Memory B cell (primary cell): Measurements from ENCODE around the gene ITPKB.
A peak's percentile ranks its signal among the peaks of the same experiment; 100 is the strongest.

Experiments used
- ATAC-seq: fragments of 150-1000 bp; cut with Tn5 transposase; 2 replicates; pipeline ENCODE4 v1.10.0; 2021; ENCODE audit warnings: low read depth, mild to moderate bottlenecking, moderate library complexity
- DNase-seq, 2 donors: peaks; one replicate each; pipeline ENCODE4 v3.0.0; 2022; ENCODE audit warnings: low spot score in 2 of 2
- H3K27ac Mint-ChIP-seq: one replicate; pipeline ENCODE4 v1.8.0; 2022; ENCODE audit warnings: mild to moderate bottlenecking, moderate library complexity, mixed read lengths
- H3K27me3 Mint-ChIP-seq: one replicate; pipeline ENCODE4 v1.8.0; 2022; ENCODE audit warnings: mixed read lengths
- H3K36me3 Mint-ChIP-seq: one replicate; pipeline ENCODE4 v1.8.0; 2022; ENCODE audit warnings: mild to moderate bottlenecking, mixed read lengths
- H3K4me1 Mint-ChIP-seq: one replicate; pipeline ENCODE4 v1.8.0; 2022; ENCODE audit warnings: mixed read lengths
- H3K4me3 Mint-ChIP-seq: one replicate; pipeline ENCODE4 v1.8.0; 2022; ENCODE audit warnings: mild to moderate bottlenecking, moderate library complexity, mixed read lengths
- H3K9me3 Mint-ChIP-seq: one replicate; pipeline ENCODE4 v1.8.0; 2022; ENCODE audit warnings: mixed read lengths

The ITPKB gene

DNA sequence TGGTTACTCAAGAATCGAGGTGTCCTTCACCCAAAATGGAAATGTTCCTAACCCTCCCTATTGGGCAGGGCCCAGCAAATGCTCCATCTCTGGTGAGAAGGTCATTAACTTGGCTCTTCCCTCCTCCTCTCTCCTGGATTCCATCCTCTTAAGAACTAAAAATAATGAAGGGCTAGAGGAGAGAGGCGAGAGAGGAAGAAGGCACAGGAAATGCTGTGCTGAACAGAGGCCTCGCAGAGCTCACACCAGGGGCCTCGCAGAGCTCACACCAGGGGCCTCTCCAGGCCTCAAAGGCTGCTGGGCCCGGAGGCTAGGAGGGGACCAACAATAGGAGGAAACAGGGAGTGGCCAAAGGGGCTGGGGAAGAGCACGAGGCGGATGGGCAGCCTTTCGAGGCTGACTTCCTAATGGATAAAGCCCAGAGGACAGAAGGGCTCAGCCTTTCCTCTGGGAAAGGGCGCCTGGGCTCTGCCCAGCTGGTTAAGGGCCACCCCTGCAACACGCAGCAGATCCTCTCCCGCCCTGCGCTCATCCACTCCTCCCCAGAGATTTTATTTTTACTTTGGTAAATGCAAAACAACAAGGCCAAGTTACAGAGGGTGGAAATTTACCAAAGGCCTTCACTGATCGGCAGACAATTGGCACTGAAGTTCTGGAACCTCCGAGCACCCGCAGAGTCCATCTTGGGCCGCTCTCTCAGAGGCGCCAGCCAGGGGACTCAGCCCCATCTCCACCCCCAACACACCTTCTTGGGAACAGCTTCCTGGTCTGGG, 78.5 kb downstream of the ITPKB start:
- Mint-ChIP-seq H3K27ac (peak overlapping the region; percentile 97), H3K9me3 (no peaks in the 10 kb centered on the region), H3K27me3 (no peaks in the 10 kb centered on the region), H3K4me1 (peaks cover 61% of the 10 kb centered on the region), H3K36me3 (peaks cover 6% of the 10 kb centered on the region), H3K4me3 (peak overlapping the region; percentile 69)
- no peak for ATAC-seq
- DNase-seq = no peak

DNA sequence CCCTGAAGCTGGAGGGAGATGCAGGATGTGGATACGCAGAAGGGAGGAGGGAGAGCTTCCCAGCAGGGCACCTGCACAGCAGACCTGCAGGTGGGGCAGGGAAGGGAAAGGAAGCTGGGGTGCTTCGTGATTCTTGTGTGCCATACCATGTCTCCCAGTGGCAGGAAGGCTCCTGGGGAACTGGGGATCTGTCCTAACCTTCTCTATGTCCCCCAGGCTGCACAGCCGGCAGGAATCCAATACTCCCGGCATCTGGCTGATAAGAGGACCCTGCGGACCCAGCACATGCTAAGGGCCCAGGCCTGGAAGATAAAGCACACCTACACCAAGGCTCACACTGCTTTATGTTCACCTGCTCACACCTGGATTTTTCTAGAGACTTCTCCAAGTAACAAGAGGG, 79.4 kb downstream of the ITPKB start:
- Mint-ChIP-seq H3K27ac (peak overlapping the region; percentile 97), H3K9me3 (no peaks in the 10 kb centered on the region), H3K4me3 (no peak overlapping the region), H3K27me3 (no peaks in the 10 kb centered on the region), H3K4me1 (peaks cover 64% of the 10 kb centered on the region), H3K36me3 (peaks cover 2% of the 10 kb centered on the region)
- DNase-seq (no peak), ATAC-seq (no peak)

DNA sequence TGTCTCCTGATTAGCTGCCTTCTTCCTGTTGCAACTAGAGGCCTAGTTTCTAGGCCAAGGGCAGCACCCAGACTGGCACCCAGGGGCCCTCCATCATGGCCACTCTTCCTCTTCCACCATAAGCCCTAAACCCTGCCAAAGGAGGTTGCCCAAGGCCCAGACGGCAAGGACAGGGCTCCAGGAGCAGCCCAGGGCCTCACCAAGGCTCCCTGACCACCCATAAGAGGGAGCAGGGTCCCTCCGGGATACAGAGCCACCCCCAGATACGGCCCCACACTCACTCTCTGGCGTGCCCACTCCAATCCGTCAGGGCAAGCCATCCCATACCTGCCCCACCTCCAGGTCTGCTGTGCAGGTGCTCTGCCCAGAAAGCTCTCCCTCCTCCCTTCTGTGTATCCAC, 79.9 kb downstream of the ITPKB start:
- no peaks in the 10 kb centered on the region for H3K9me3 Mint-ChIP-seq
- peaks cover 64% of the 10 kb centered on the region for H3K4me1 Mint-ChIP-seq
- ATAC-seq (no peak), DNase-seq (no peak)
- peak overlapping the region; percentile 97 for H3K27ac Mint-ChIP-seq
- no peaks in the 10 kb centered on the region for H3K27me3 Mint-ChIP-seq
- H3K4me3 Mint-ChIP-seq = no peak overlapping the region
- peaks cover 2% of the 10 kb centered on the region for H3K36me3 Mint-ChIP-seq

DNA sequence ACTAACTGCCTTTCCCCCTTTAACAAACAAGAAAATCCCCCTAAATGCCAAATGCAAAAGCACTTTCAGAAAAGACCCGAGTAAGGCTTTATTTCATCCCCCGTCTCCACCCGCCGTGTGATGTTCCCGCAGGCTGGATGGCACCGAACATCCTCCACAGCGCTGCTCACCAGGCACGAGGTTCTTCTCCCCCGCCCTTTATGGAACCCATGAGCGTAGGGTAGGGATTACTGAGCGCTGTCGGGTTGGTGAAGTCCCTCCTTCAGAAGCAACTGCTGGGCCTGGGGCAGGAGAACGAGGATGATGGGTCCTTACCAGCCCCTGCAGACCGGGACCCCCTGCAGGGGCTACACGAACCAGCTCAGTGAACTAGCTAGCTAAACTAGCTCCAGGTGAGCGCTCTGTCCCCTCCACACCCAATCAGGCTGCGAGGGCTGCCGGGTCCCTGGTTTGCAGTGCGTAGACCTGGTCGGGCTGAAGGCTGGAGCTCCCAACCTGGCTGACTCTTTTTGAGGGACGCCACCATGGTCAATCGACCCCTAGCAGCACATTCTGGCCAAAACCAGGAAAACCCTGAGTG, 80.4 kb downstream of the ITPKB start:
- Mint-ChIP-seq H3K4me3 (no peak overlapping the region), H3K9me3 (no peaks in the 10 kb centered on the region), H3K36me3 (peaks cover 2% of the 10 kb centered on the region), H3K27ac (peak overlapping the region; percentile 97), H3K4me1 (peaks cover 64% of the 10 kb centered on the region), H3K27me3 (no peaks in the 10 kb centered on the region)
- no peak for DNase-seq
- ATAC-seq = no peak

DNA sequence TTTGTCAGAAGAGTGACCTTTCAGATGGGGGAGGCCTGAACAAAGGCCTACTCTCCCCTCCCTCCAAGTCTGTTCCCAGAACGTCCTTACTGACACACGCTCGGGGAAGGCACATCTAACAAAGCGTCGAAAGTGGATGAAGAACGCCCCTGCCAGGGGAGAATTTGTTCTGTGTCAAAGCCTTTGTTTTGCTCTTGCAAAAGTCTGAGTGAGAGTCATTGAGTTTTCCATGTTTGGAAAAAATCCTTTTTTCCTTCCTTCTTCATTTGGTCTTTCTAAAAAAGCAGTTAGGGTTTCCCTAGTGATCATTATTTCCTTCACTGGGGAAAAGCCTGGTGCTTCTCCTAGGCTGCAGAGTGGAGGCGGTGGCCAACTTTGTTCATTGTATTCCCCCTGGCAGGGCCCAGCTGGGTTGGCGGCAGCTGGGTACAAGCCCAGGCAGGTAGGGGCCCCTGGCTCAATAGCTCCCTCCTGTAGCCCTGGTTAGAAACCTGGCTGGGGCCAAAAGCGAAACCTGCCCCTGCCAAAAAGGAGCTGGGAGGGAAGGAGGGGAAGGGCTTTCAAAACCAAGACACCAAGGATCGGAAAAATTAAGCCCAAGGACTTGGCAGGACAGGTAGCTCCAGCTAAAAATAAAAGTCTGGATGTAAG, 81.1 kb downstream of the ITPKB start:
- Mint-ChIP-seq H3K4me1 (peaks cover 63% of the 10 kb centered on the region), H3K27ac (no peak overlapping the region), H3K4me3 (no peak overlapping the region), H3K9me3 (no peaks in the 10 kb centered on the region), H3K27me3 (no peaks in the 10 kb centered on the region), H3K36me3 (peaks cover 2% of the 10 kb centered on the region)
- ATAC-seq (no peak), DNase-seq (no peak)

DNA sequence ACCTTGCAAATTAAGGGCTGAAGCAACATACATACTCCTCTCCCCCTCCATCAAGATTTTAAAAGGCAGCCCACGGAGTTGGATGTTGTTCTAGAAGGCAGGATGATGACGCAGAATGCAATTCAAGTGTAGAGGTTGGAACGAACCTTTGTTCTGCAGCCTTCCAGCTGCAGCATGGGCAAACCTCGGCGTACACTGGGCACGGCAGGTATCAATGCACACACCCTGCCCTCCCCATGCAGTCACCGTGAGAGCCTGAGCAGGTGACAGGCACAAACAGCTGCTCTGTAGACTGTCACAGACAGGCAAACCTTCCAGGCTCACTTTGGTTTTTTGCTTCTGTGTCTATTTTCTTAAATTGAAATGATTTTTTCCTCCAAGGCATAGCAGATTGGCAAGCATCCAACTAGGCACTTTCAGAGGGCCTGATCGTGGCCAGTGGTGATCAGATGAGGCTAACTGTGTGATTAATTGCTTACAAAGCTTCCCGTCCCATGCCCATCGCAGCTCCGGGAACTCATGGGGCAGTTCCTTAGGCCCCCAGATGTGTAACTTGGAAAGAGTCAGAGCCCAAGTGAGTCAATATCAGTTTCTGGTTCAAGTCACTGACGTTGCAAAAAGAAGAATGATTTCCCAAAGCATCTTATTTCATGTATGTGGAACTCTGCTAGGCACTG, 82.3 kb downstream of the ITPKB start:
- no peak overlapping the region for H3K27ac Mint-ChIP-seq
- no peaks in the 10 kb centered on the region for H3K9me3 Mint-ChIP-seq
- no peak for ATAC-seq
- no peaks in the 10 kb centered on the region for H3K27me3 Mint-ChIP-seq
- H3K36me3 Mint-ChIP-seq = peaks cover 2% of the 10 kb centered on the region
- H3K4me1 Mint-ChIP-seq = peaks cover 65% of the 10 kb centered on the region
- DNase-seq = no peak
- peak overlapping the region; percentile 11 for H3K4me3 Mint-ChIP-seq

DNA sequence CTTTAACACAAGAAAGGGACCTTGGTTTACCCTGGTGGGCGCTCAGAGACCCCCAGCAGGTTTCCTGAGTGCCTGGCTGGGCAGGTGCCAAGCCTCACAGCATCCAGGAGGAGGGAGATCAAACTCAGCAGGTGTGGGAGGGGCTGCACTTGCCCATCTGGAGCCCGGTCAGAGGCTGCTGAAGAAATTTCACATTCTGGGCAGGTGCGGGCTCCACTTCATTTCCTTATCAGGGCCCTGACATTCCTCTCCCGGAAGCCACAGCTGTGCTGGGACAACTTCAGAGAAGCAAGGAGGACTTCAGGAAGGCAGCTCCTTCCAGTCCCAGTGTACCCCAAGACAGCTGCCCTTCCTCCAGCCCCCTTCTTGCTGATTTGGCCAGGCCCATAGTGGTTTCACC, 82.9 kb downstream of the ITPKB start:
- Mint-ChIP-seq H3K27ac (no peak overlapping the region), H3K4me3 (peak overlapping the region; percentile 11), H3K27me3 (no peaks in the 10 kb centered on the region), H3K4me1 (peaks cover 60% of the 10 kb centered on the region), H3K9me3 (no peaks in the 10 kb centered on the region), H3K36me3 (peaks cover 2% of the 10 kb centered on the region)
- ATAC-seq (no peak), DNase-seq (no peak)

DNA sequence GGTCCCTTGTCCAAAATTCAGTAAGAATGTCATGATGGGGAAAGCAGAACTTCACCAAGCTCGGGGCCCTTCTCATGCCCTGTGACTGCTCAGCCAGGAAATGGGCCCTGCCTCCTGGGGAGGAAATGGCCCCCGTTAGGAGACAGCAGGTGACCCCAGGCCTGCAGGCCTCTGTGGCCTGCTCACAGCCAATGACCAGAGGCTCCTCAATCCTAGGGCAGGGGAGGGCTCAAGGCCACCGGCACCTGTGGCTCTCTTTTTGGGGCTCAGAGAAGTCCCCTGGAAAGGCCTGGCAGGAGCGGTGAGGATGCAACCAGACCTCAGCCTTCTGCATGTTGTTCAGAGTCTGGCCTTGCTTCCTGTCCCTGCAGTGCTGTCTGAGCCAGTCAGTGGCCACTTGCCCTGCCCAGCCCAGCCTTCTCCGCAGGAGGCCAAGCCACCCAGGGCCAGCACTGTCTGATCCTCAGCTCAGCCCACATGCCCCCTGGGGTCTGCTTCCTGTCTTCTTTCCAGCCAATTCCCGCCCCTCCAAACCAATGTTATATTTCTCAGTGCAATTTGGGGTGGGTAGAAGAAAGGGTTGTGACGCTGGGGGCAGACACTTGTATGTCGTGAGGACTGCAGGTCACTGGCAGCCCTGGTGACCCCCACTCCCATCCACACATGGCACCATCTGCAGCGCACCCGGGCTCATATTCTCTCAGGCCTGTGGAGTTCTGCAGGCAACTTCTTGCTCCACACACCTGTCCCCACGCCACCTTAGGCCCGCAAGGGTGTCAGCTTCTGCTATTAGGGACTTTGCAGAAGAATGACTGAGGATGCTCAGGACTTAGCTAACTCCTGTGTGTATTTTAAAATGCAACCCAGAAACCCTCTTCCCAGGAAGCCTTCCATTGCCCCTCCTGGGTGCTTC, 83.6 kb downstream of the ITPKB start:
- no peaks in the 10 kb centered on the region for H3K9me3 Mint-ChIP-seq
- DNase-seq (no peak), ATAC-seq (peak; percentile 47)
- peaks cover 60% of the 10 kb centered on the region for H3K4me1 Mint-ChIP-seq
- H3K27ac Mint-ChIP-seq = no peak overlapping the region
- H3K36me3 Mint-ChIP-seq = peaks cover 2% of the 10 kb centered on the region
- peak overlapping the region; percentile 86 for H3K4me3 Mint-ChIP-seq
- no peaks in the 10 kb centered on the region for H3K27me3 Mint-ChIP-seq

DNA sequence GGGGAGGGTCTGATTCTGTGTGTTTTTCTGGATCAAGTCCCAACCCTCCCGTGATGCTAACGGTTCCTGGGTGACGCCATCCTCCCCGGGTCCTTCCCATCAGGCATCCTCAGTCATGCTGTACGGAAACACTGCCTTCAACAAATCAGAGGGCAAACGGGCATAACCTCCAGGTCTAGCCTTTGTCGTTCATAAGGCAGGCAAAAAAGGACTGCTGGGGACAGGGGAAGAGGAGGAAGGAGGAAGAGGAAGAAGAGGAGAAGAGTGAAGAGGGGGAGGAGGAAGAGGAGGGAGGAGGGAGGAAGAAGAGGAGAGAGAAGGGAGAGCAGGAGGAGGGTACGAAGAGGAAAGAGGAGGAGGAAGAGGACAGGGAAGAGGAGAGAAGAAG, 84.4 kb downstream of the ITPKB start:
- H3K27me3 Mint-ChIP-seq = no peaks in the 10 kb centered on the region
- ATAC-seq = no peak
- DNase-seq = no peak
- no peak overlapping the region for H3K27ac Mint-ChIP-seq
- H3K9me3 Mint-ChIP-seq = no peaks in the 10 kb centered on the region
- H3K4me3 Mint-ChIP-seq = peak overlapping the region; percentile 86
- peaks cover 2% of the 10 kb centered on the region for H3K36me3 Mint-ChIP-seq
- H3K4me1 Mint-ChIP-seq = peaks cover 61% of the 10 kb centered on the region

DNA sequence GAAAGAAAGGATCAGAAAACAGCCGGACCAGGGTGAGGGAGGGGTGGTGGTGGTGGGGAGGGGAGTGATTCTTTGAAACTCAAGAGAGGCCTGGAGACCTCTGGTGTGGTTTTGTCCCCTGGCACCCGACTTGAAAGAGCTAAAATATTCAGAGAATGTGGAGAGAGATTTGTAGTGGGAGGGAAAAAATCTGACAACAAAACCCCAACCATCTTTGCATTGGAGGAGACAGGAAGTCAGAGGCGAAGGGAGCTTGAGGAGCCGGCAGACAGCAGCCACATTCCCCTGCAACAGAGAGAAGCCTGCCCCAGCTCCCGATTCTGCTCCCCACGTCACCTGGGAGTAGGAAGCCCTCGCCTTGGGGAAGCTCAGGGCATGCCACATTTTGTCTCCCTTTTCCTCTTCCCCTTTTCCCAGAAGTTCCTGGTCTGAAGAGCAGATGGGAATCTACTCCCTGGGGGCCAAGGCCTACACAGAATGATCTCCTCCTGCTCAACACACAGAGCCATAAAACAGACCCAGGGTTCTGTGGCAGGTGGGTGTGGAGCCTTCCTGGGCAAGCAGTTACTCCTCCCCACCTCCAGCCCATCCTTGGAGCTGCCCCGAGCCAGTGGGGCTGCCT, 84.9 kb downstream of the ITPKB start:
- H3K36me3 Mint-ChIP-seq = no peaks in the 10 kb centered on the region
- no peaks in the 10 kb centered on the region for H3K9me3 Mint-ChIP-seq
- H3K27me3 Mint-ChIP-seq = no peaks in the 10 kb centered on the region
- DNase-seq = no peak
- H3K4me1 Mint-ChIP-seq = peaks cover 61% of the 10 kb centered on the region
- ATAC-seq = no peak
- no peak overlapping the region for H3K27ac Mint-ChIP-seq
- peak overlapping the region; percentile 86 for H3K4me3 Mint-ChIP-seq

DNA sequence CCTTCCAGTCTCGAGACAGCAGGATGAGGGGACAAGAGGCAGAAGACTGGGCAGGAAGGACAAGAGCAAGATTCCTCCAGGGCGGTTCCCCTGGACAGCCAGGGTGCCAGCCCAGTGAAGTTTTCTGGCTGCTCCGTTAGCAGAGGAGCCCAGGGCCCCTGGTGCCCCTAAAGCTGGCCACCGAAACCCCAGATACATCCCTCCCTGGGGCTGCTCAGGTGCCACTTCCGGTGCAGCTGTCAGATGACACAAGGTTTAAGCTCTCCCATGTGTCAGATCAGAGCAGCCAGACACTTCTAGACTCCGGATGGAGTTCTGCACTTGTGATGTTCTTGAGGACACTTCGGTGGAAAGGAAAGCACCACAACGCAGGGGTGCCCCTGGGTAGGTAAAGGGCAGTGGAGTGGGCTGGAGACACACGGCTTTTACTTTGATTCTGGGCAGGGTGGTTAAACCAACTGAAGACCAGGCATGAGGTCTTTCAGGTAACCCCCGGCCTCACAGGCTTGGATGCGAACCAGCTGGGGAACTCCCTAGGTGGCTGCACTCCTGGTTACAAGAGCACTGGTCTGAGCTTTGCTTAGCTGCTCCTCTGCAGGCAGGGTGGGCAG, 85.7 kb downstream of the ITPKB start:
- H3K9me3 Mint-ChIP-seq = no peaks in the 10 kb centered on the region
- H3K27ac Mint-ChIP-seq = no peak overlapping the region
- H3K4me1 Mint-ChIP-seq = peaks cover 59% of the 10 kb centered on the region
- H3K4me3 Mint-ChIP-seq = peak overlapping the region; percentile 86
- H3K27me3 Mint-ChIP-seq = no peaks in the 10 kb centered on the region
- peak; percentile 46 to 56 for DNase-seq
- H3K36me3 Mint-ChIP-seq = peaks cover 3% of the 10 kb centered on the region
- peak; percentile 85 for ATAC-seq

DNA sequence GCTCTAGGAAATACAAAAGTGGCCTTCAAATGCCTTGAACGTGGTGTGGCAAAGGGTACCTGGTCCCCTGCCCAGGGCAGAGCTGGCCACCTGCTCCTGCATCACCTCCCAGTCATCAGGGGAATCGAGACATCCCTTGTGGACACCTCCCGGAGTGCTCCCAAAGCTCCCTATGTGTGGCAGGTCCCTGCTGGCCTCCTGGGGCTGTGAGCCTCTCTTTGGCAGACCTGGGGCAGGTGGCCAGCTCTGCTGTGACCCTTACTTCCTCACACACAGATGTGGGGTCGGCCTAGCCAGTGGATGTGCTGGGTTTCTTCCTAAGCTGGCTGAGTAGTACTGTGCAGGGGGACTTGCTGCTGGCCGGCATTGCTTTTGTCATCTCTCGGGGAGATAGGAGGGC, 86.5 kb downstream of the ITPKB start:
- no peaks in the 10 kb centered on the region for H3K9me3 Mint-ChIP-seq
- DNase-seq (no peak), ATAC-seq (no peak)
- H3K36me3 Mint-ChIP-seq = peaks cover 8% of the 10 kb centered on the region
- no peaks in the 10 kb centered on the region for H3K27me3 Mint-ChIP-seq
- no peak overlapping the region for H3K4me3 Mint-ChIP-seq
- H3K27ac Mint-ChIP-seq = no peak overlapping the region
- peaks cover 59% of the 10 kb centered on the region for H3K4me1 Mint-ChIP-seq

DNA sequence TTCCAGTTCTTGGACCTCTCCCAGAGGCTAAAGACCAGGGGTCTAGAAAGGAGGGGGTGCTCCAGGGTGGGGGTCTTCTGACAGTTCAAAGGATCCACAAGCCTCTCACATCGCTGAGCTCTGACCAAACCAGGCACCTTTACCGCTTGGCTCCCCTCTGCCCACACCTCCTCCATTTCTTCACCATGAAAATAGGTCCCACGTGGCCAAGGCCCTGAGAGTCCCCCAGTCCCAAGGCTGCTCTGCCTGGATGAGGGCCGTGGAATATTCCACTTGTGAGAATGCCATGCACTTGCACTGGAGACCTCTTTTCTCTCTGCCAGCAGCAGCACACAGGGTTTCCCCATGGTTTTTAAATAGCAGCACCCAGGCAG, 87.4 kb downstream of the ITPKB start:
- Mint-ChIP-seq H3K27ac (no peak overlapping the region), H3K4me1 (peaks cover 51% of the 10 kb centered on the region), H3K4me3 (no peak overlapping the region), H3K36me3 (peaks cover 8% of the 10 kb centered on the region), H3K27me3 (no peaks in the 10 kb centered on the region), H3K9me3 (no peaks in the 10 kb centered on the region)
- DNase-seq = no peak
- ATAC-seq = no peak
